CD4-positive, alpha-beta T cell treated with Interleukin-6 at 100 ng/mL for 8 hours (primary cell): ENCODE data around the gene AIDA.
"Not testable (repeated sequence)": the region's sequence is repeated elsewhere in the genome, so short reads cannot be mapped to it uniquely, and the experiment has no call there.

Source experiments
- DNase-seq: peaks from one replicate; pipeline ENCODE4 v3.0.0-alpha.2; 2020; ENCODE audit warnings: mixed read lengths, low spot score

AIDA gene

DNA sequence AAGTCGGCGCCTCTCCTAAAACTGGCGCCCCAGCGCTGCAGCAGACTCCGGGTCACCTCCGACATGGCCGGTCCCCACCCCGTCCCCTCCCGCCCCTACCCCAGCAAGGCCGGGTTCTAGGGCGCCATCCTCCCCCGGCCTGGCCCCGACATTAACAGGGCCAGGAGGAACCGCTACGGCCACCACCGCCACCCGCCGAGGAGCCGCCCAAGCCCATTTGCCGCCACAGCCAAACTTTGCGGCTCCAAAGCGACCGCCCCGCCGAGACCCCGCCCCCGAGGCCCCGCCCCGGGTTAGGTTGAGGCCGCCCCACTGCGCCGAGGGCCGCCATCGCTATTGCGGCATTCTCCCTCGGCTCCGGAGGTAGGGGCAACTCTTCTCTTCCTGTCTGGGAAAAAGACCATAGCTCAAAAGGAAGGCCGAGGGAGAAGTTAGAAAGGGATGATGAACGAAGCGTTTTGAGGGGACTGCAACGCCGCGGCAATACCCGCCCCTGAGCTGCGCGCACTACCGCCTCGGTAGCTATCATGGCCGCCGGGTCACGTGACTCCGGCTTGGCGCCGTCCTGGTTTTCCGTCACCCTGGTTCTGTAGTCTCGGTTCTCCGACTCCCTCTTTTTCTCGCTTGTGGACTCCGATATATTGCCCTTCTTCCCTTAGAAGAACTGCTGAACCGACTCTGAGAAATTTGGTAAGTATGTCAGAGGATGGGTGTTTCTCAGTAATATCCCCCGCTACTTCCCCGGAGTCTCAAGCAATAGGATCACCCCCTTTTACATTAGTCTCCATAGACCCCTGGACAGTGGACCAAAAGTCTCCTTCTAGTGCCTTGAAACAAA, at the start of gene AIDA, which contains the start of gene BROX:
Gene AIDA (minus strand): TSS at position 239 of the 838 bp plus-strand sequence. CDS start 174 bp downstream, at position 65.
Gene BROX (plus strand): TSS at position 312 of the 838 bp plus-strand sequence. CDS start 3,136 bp downstream, outside the sequence.
- DNase-seq: peak; percentile 92

- DNase-seq: no peak
Observed at GRCh38 chr1:222761083-222761482, 48.8 kb upstream of the AIDA start.

DNA sequence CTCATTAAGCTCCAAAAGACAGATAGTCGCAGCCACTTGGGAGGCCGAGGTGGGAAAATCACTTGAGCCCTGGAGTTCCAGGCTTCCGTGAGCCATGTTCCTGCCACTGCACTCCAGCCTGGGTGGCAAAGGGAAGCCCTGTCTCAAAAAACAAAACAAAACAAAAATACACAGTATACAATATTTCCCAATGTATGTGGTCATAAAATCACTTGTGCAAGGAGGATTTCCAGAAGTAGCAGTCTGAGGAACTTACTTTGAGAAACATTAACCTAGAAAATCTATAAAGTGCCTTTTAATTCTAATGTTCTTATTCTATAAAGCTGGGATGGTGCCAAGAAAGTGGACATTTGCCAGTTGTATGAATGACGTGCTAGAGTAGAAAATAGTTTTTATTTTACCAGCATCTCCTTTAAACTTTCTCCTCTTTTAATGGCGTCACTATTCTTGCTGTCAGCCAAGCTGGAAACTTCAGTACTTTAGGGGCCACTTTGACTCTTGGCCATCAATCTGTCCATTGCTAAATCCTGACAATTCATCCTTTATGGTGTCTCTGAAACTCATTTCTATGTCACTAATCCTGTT, 47.3 kb upstream of the AIDA start:
- no peak for DNase-seq

GRCh38 chr1:222757646-222758268, 45.5 kb upstream of the AIDA start:
- no peak for DNase-seq

GRCh38 chr1:222754366-222755139, 42.3 kb upstream of the AIDA start:
- no peak for DNase-seq

DNA sequence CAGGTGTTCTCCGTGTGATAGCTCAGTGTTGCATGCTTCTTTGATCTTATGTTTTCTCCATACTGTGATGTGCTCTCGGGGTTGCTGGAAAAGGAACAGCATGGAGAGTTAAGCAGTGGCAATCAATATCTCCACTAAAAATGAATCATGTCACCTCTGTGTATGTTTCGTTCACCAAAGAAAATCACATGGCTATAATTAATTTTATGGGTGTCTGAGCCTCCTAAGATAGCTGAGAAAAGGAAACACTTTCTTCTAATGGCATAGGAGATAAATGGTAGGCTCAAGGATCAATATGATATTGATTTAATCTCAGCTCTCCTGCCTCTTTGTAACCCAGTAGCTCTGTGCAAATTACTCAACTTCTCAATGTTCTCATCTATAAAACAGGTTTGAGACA, 39.0 kb upstream of the AIDA start:
- no peak for DNase-seq

DNA sequence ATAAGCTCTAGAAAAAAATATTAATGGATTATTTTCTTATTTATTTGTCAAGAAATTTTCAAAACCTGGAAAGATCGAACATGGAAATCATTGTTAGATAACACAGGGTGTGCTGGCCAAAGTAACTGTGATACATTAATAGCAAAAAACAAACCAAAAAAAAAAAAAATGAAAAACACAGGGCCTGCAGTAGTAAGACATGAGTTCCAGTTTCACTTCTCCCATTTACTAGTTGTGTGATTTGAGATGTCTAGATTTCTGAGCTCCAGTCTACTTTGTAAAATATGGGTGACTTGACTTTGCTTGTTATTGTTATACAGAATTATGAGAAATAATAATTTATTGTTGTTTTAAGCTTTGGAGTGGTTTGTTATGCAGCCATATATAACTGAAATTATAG, 38.4 kb upstream of the AIDA start:
- DNase-seq: no peak

- DNase-seq: no peak
Observed at GRCh38 chr1:222749927-222750326, 37.6 kb upstream of the AIDA start.

DNA sequence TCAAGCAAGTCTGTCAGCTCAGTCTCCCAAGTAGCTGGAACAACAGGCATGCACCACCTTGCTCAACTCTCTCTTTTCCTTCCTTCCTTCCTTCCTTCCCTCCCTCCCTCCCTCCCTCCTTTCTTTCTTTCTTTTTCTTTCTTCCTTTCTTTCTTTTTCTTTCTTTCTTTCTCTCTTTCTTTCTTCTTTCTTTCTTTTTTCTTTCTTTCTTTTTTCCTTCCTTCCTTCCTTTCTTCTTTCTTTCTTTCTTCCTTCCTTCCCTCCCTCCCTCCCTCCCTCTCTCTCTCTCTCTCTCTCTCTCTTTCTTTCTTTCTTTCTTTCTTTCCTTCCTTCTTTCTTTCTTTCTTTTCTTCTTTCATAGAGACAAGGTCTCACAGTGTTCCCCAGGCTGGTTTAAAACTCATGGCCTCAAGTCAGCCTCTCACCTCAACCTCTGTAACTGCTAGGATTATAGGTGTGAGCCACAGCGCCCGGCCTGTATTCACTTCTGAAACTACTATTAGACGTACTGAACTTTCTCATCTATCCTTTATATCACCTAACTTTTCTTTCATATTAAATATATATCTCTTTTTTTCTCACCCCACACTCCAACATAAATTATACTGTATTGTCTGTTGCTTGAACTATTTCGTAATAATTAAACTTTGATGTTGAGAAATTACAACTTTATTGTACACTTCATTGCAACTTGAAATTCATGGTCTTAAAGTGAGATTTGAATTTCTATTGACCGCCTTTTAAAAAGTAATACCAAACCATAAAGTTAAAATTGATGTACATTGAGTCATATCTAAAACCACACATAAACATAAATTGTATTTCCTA, 29.6 kb upstream of the AIDA start:
- DNase-seq: not testable (repeated sequence)

DNA sequence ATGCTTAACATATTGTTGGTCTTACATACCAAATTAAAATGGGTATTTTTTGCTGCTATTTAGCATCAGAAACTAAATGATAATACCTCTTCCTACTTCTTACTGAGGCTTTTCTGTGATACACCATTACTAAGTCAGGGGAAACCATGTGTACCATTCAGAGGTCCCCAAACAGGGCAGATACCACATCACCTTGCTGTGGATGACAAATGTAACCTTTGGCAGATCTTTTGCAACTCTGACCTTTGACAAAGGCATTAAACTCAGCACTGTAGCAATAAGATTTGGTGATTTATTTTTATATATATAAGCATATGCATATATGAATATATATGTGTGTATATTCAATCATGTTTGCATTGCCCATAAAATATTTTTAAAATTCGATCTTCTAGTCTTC, 27.6 kb upstream of the AIDA start:
- no peak for DNase-seq

DNA sequence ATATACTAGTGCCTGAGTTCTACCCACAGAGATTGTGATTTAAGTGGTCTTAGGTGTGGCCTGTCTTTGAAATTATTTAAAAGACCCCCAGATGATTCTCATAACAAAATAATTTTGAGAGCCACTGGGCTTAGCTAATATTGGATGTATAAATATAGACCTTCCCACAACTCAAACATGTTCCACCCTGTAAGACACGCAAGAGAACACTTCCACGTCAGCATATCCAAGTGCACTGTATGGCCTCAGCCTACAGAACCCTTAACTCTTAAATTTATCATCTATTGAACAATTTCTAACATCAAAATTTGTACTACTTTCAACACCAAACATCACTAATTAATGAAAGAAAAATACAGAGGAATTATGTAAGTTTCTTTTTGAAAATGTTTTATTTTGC, 27.2 kb upstream of the AIDA start:
- no peak for DNase-seq

DNA sequence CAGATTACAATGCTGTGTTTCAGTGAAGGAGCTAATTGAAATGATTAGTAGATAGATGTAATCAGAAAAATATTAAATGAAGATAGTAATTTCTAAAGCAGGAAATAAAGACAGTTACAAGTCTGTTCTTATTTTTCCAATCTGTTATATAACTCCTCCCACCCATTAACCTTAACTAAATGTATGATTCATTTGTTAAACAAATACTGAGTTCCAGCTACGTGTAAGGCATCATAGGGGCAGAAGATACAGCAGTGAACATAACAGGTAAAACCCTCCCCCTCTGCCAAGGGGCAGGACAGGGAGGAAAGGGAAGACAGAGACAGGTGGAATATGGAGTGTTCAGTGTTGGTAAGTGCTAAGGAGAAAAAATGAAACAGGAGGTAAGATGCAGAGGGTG, 24.7 kb upstream of the AIDA start, which contains the start of gene FAM177B:
Gene FAM177B (plus strand): TSS at position 231 of the 400 bp plus-strand sequence. CDS start 9,344 bp downstream, outside the sequence.
- no peak for DNase-seq

GRCh38 chr1:222736470-222736869, 24.2 kb upstream of the AIDA start:
- DNase-seq: no peak

DNA sequence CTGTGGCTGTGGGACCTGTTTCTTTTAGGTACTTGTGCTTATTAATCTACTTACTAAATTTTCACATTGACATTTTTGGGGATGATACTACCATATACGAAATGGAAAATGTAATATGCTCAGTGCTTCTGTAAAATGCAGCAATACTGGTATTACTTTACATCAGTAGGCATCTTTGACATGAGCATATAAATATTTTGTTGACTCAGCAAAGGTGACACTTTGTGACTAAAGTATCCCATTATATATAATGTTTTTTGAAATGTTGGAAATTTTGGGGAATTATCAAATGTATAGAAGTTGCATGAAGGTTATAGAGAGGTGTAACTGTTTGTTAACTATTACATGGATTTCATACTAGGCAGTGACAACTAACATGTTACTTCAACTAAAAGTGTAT, 22.4 kb upstream of the AIDA start:
- no peak for DNase-seq

DNA sequence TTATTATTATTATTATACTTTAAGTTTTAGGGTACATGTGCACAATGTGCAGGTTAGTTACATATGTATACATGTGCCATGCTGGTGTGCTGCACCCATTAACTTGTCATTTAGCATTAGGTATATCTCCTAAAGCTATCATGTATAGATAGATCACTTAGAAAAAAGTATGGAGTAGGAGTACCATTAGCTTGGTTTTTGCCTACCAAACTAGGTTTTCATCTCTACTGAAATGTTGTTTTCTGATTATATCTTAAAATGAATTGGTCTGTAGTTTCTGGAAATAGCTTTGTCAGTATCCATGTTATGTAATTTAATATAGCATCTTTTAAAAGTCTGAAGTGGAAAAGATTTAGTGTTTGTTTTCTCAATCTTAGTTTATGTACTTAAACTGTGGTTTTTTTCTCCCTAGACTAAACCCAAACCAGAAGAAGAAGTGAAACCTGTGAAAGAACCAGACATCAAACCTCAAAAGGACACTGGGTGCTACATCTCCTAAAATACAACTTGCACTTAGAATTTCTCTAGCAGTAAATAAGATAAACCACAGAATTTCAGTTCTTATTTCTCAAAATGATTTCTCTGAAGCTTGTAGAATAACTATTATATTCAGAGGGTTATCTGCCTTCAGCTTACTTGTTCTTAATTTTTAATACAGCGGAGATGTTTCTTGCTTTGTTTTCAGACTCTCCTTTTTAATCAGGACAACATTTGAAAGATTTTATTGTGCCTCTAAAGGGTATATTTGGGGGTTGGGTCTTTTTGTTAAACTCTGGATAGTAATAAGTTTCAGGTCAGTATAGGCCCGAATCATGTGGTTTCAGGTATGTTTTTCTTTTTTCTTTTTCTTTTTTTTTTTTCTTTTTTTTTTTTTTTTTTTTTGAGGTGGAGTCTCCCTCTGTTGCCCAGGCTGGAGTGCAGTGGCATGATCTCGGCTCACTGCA, 20.2 kb upstream of the AIDA start:
- no peak for DNase-seq

DNA sequence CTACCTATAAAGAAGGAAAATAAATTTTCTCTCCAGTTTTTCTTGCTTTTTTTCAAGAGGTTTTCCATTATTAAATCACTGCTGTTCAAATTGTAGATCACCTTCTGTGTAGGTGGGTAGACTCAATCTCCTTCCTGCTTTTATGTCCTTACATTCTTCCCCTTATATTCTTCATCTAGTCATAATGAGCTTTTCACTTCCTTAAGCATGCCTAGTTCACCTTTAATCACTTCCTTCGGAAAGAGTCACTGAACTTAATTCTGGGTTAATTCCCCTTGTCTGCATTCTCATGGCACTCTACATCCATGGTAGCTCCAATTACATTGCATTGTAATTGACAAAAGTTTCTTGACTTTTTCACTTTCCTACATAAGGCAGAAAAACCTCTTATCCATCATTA, 18.6 kb upstream of the AIDA start:
- DNase-seq: no peak

DNA sequence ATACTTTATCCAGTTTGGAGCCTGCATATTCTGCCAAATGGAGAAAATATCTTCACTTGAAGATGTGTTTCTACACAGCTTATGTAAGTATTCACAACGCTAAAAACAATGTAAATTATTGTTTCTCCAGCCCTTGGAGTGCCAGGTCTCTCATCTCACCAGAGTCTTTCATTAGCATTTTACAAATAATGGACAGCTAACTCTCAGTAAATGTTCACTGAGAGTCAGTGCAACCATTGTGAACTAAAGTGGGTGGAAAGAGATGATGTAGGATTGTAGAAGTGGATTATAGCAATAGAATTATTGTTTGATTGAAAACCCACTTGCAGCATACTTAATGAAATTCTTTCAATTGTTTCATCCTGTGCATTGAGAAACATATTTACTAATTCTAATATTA, 16.5 kb upstream of the AIDA start:
- DNase-seq: no peak

- DNase-seq: no peak
Observed at GRCh38 chr1:222716393-222716792, 4.1 kb upstream of the AIDA start.

DNA sequence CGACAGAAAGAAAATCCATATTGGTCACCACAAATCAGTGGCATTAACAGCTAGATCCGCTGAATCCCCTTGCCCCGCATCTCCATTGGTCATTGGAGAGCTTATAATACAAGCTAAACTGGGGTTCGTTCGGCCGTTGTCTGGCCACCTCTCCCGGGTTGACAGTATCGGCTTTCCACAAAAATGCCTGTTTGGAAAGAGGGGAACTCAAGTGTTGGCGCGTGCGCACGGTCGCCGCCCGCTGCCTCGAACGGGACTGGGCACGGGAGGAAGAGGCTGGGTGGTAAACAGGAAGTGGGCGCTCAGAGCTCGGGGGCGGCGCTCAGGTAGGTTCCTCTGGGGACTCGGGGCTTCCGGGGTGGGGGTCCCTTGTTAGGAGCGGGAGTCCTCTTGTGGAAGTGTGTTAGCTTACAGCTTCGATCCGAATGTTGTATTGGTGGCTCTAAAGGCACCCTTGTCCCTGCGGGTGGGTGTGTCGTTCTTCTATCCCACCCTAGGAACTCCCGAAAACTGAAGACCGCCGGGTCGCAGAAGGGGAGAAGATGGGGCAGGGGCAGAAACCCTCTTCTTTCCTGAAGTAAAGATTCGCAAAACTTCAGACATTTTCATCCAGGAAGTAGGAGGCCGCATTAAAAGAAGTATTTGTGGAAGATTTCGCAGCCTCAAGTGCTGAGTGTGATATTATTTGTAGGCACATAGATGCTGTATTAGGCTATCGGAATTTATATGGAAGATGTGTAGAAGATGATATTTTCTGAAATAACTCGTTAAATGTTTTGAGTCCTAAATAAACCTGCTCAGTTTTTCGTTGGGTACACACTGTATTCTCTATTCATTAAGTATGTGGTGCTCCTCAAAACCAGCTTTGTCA, 1.0 kb upstream of the AIDA start:
- DNase-seq: peak; percentile 95
